Activated CD8-positive, alpha-beta memory T cell treated with anti-CD3 and anti-CD28 coated beads for 4 hours (primary cell): Measurements from ENCODE around the gene ZMAT1.
"Not testable (repeated sequence)": the region's sequence is repeated elsewhere in the genome, so short reads cannot be mapped to it uniquely, and the experiment has no call there.

Experiments
- DNase-seq, 2 donors: peaks; one replicate each; pipeline ENCODE4 v3.0.0-alpha.2; 2020; ENCODE audit warnings: low read depth in 2 of 2

The ZMAT1 gene

DNA sequence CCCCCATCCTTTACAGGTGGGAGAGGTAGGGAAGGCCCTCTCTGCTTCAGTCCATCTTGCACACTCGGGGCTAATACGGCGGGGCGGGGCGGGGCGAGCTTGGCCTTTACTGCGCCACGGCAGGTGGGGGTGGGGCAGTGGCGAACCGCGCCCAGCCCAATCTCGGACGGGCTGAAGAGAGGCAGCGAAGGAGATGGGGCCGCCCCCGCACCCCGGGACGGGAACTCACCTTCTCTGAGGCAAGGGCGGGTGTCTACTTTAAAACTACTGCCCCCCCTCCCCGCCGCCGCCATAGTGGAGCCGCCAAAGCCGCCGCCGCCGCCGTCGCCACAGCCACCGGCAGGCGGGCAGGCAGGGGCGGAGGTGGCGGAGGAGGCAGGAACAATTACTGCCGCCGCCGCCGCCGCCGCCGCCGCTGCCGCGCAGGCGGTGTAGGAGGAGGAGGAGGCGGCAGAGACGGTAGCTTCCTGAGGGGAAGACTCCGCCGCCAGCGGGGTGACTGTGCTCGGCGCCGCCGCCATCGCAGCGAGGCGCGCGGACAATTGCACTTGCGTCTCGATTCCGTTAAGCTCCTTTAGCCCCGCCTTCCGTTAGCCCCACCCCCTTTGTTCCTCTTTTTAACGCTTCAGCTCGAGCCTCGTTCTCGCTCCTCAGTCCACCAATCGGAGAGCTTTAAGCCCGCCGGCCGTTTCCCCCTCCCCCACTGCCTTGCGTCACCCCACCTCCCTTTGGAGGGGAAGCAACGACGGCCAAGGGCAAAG, at the start of gene ZMAT1:
Gene ZMAT1, minus strand, starts transcription at position 540 of the 761 bp plus-strand sequence. Its CDS starts 19 bp downstream, at position 521.
- peak; percentile 83 to 88 for DNase-seq

DNA sequence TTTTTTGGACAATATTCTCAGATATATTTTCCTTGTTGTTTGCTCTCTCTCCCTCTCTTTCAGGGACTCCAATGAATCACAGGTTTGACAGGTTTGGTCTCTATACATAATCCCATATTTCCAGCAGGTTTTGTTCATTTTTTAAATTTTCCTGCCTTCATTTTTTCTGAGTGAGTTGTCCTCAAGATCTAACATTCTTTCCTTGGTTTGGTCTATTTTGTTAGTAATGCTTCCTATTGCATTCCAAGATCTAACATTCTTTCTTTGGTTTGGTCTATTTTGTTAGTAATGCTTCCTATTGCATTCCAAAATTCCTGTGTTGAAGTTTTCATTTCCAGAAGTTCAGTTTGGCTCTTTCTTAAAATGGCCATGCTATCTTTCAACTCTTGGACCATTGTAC, 45.3 kb upstream of the ZMAT1 start:
- DNase-seq, result no peak

GRCh38 chrX:101973066-101973465, 41.2 kb upstream of the ZMAT1 start:
- DNase-seq, result no peak

- DNase-seq, result not testable (repeated sequence)
Observed at GRCh38 chrX:101964923-101965539, 33.2 kb upstream of the ZMAT1 start.

- no peak for DNase-seq
Observed at GRCh38 chrX:101958139-101958538, 26.3 kb upstream of the ZMAT1 start.

- DNase-seq, result no peak
Observed at GRCh38 chrX:101957174-101957573, 25.3 kb upstream of the ZMAT1 start.

DNA sequence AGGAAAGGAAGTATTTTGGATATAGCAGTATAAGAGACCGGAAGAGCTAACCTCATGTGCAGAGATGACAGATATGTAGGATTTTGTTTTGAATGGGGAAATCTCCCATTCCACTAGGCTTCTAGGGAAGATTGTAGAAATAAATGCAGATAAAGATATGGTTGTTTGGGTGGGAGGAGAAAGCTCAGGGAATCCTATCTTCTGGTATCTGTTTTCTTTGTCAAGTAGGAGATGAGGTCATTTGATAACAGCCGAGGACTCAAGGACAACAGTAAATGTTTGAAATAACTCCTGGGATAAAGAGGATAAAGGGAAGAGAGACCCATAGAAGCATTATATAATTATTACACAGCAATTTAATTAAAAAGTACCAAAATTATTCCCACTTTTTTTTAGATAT, 24.7 kb upstream of the ZMAT1 start:
- DNase-seq, result no peak

- DNase-seq, result no peak
Observed at GRCh38 chrX:101950581-101950980, 18.8 kb upstream of the ZMAT1 start.

- no peak for DNase-seq
Observed at GRCh38 chrX:101932249-101932570, 383 bp upstream of the ZMAT1 start.

- DNase-seq, result no peak
Observed at GRCh38 chrX:101931136-101931487, 715 bp downstream of the ZMAT1 start.

DNA sequence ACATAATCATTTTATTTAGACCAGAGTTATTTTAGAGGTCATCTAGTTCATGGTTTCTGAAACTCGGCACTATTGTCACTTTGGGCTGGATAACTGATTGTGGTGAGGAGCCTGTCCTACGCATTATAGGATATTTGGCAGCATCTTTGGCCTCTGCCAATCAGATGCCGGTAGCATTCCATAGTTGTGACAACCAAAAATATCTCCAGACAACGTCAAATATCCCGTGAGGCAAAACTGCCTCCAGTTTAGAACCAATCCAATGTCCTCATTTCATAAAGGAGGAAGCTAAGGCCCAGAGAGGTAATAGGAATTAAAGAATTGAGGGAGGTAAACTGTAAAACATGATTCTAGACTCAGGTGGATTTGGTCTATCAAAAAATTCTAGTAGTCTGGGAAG, 6.1 kb downstream of the ZMAT1 start:
- DNase-seq, result no peak

DNA sequence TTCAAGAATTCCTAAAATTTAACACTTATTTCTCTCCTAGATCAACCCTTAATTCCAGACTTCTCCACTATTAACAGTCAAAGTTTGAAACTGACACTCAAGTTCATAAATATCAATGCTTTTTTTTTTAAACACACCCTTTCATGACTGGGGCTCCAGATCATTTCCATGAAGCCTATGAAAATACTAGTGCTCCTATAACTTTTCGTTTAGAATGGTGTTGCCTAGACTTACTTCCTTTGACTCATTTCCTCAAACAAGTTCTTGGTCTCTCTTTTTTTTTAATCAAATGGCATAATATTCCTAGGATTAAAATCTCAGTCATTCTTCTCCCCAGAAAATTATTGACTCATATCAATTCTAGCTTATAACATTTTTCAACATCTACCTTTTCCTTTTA, 13.1 kb downstream of the ZMAT1 start:
- no peak for DNase-seq

GRCh38 chrX:101906136-101906796, 25.6 kb downstream of the ZMAT1 start:
- no peak for DNase-seq

- no peak for DNase-seq
Observed at GRCh38 chrX:101904996-101905395, 26.8 kb downstream of the ZMAT1 start.
